ENCODE data around the gene EIF2AK2.

DNA sequence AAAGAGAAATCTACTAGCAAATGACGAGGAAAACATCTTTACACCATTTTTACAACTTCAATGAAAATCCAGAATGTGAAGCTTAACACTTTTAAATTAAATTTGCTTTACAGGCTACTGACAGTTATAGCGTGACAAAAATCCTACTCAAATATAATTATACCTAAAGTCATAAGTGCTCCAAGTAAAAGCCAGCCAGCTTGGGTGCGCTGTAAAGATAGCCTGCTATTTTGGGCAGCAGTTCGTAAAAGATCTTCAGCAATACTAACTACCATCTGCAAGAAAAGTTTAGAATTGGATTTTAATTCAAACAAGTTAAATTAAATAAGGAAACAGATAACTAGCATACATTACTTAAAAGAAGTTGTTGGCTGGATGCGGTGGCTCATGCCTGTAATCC, 95.0 kb downstream of the EIF2AK2 start:
- TF ChIP-seq POLR2A (IDR thresholded peaks at IDR 0.05) = no peak
- no peak for TF ChIP-seq CTCF (IDR thresholded peaks at IDR 0.05)
